Left renal pelvis (tissue), 4 donors: ENCODE results near the gene BUD31. TPM values are rescaled to one million over a fixed set of nuclear protein-coding genes. Genes with fewer than 3 reads are reported as not detected.
"Not testable (repeated sequence)": the region's sequence is repeated elsewhere in the genome, so short reads cannot be mapped to it uniquely, and the experiment has no call there.

Experiments used
- DNase-seq, 4 donors: peaks; one replicate each; pipeline ENCODE4 v3.0.0-alpha.2; 2013; ENCODE audit warnings: low read depth in 4 of 4, low spot score in 3 of 4
- polyA plus RNA-seq, 4 donors: library from polyadenylated mRNA; unstranded; fragments of 120-200 nt; gene quantifications; one replicate each; pipeline ENCODE4 v1.2.1, GENCODE V29; 2013; ENCODE audit not compliant: insufficient read length in 4 of 4

The BUD31 gene
- polyA plus RNA-seq, 4 donors, result 94.8 to 124 (median 108) TPM

DNA sequence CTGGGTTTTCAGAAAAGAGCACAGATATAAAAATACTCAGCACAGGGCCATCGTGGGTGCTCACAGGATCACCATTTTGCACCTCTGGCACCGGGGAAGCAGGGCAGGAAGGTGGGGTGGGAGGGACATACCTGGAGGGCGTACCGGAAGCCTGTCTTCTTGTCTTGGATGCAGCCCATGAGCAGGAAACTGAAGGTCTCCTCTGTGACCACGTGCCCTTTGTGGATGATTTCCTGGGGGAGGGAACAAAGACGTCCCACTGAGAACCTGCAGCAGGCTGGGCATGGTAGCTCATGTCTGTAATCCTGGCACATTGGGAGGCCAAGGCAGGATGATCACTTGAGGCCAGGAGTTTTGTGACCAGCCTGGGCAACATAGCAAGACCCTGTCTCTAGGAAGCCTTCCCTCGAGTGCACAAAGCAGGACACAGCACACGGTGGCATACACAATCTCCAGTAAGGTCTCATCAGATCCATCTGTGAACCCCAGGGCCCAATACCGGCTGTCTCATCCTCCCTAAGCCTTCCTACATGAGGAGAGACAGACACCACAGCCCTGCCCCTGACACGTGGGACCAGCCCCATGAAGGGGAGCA is 20.3 kb downstream of the BUD31 start:
- no peak for DNase-seq

DNA sequence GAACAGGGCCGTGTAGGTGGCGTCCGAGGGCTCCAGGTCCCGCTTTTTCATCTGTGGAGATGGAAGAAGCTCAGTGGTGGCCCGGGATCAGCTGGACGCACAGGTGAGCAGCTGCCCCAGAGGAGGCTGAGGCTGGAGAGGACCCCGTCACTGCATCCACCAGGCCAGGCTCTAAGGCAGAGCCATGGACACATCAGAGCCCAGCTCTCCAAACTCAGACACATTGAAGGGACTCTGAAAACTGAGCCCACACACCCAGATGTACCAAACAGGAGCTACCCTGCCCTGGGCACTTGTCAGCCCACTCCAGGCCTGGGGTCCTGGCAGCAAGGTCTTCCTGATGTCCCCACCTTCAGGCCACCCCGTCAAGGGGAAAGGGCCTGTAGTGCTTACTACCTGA is 21.0 kb downstream of the BUD31 start:
- no peak for DNase-seq

DNA sequence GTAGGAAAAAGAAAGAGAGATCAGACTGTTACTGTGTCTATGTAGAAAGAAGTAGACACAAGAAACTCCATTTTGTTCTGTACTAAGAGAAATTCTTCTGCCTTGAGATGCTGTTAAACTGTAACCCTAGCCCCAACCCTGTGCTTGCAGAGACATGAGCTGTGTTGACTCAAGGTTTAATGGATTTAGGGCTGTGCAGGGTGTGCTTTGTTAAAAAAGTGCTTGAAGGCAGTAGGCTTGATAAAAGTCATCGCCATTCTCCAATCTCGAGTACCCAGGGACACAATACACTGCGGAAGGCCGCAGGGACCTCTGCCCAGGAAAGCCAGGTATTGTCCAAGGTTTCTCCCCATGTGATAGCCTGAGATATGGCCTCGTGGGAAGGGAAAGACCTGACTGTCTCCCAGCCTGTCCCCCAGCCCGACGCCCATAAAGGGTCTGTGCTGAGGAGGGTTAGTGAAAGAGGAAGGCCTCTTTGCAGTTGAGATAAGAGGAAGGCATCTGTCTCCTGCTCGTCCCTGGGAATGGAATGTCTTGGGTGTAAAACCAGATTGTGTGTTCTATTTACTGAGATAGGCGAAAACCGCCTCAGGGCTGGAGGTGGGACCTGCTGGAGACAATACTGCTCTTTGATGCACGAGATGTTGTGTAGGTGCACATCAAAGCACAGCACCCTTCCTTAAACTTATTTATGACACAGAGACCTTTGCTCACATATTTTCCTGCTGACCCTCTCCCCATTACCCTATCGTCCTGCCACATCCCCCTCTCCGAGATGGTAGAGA is 23.2 kb downstream of the BUD31 start:
- DNase-seq, result not testable (repeated sequence)

DNA sequence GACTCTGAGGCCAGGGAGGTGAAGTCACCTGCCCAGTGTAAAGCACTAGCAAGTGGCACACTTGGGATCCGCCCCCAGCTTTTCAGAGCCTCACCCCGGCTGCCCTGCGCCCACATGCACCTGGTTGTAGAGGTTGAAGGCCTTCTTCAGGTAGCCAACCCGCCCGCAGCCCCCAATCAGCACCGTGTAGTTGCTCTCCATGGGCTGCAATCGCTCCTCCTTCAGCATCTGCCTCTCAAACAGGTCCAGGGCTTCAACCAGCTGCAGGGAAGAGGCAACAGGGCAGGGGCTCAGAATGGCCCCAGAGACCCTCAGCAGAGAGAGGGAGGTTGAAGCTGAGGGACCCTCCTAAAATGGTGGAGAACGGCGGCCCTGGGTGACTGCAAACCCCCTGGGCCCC is 24.4 kb downstream of the BUD31 start:
- no peak for DNase-seq

DNA sequence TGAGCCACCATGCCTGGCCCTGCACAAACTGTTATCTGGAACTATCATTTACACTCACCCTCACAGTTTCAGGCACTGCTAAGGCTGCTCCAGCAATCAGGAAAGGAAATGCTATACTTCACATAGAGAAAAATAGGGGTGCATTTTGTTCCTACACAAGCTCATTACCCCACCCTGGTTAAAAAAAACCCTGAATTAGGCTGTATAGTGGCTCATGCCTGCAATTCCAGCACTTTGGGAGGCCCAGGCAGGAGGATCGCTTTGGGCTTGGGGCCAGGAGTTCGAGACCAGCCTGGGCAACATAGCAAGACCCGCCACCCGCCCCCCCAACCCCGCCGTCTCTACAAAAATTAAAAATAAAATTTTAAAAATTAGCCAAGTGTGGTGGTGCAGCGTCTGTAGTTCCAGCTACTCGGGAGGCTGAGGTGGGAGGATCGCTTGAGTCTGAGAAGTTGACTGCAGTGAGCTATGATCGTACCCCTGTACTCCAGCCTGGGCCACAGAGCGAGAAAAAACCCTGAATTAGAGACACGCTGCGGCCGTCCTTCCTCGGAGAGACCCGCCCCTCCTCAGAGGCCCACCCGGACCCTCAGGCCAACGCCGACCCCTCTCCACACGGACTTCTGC is 29.3 kb downstream of the BUD31 start:
- DNase-seq, result no peak

DNA sequence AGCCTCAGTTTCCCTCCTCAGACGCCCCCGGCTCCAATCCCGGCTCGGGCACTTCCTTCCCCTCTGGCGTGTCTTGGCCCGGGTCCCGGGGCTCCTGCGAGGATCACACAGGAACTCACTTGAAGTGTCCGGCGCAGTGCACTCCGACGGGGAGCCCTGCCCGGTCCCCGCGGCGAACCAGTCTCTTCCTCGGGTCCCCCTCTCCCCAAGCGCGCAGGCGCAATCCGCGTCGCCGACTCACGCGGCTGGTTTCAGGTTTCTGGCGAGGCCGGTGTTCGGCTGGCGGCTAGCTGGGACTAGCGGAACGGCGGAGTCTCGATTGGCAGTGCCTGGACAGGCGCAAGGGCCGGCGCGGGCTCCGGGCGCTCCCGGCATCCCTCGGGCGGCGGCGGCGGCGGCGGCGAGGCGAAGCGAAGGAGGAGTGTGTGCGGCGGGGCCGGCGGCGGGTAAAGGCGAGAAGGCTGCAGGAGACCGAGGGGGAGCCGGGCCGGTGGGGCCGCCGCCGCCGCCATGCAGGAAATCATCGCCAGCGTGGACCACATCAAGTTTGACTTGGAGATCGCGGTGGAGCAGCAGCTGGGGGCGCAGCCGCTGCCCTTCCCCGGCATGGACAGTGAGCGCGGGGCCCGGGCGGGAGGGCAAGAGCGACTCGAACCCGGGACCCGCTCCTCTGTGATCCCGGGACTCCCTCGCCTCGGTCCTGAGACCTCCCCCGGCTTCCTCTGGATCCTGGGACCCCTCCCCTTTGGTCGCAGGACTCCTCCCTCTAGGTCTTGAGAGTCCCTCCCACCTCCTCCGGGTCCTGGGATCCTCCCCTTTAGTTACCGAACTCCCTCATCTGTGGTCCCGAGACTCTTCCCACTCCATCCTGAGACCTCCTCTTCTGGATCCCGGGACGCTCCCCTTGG is 30.1 kb downstream of the BUD31 start, which contains the start of the genes CPSF4 and PTCD1:
CPSF4 (plus strand) TSS at position 371 of the 908 bp plus-strand sequence; CDS start at position 511, 140 bp downstream.
PTCD1 (minus strand) TSS at position 226 of the 908 bp plus-strand sequence. CDS start 3,556 bp downstream, outside the sequence.
- DNase-seq, result peak; percentile 80 to 91 (median 85)

DNA sequence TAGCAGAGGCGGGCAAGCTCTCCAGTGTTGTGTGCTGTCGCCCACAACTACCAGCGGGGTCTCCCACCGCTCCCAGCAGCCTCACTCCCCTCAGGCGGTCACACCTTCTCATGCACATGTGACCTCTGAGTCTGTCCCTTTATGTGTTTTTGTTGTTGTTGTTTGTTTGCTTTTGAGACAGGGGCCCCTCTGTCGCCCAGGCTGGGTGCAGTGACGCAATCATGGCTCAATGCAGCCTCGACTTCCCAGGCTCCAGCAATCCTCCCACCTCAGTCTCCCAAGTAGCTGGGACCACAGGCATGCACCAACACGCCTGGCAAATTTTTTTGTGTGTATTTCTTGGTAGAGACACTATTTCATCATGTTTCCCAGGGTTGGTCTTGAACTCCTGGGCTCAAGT is 31.4 kb downstream of the BUD31 start:
- no peak for DNase-seq

DNA sequence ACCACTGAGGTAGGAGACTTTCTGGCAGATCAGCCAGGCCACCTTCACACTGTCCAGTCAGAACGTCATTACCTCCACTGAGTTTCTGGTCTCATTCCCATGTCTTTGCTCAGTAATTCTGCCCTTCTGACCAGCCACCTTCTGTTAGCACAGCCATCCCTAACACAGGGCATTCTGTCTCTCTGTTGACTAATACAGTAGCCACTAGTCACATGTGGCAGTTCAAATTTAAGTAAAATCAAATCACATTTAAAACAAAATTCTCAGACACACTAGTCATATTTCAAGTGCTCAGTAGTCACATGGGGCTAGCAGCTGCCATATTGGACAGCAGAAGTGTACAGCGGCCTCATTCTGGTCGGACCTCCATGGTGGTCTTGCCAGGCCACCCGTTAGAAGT is 37.3 kb downstream of the BUD31 start:
- DNase-seq, result no peak

DNA sequence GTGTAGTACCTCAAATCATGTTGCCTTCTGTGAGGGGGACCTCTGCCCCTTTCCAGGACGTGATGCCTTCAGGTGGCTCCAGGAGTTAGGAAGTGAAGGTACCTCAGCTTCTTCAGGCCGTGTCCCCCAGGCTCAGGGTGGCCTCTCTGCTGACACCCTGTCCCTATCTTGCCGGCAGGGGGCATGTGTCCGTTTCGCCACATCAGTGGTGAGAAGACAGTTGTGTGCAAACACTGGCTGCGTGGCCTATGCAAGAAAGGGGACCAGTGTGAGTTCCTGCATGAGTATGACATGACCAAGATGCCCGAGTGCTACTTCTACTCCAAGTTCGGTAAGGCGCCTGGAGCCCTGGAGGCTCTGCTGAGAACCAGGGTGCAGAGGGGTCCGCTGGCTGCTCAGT is 39.2 kb downstream of the BUD31 start:
- DNase-seq, result no peak

DNA sequence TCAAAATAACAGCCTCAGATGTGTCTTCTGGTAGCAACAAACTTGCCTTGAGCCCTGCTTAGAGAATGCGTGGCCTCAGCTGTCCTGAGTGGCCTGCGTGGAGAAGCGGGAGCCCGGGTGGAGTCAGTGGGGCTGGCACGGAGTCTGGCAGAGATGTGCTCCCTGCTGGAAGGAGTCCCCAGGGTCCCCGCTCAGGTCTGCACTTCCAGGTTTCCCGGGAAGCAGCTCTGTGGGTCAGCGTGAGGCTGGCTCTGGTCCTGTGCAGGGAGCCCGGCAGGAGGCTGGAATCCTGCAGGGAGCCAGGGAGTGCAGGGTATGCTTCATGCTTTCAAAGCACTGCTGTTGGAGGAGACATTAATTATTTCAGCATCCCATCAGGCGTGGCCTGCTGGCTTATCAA is 40.1 kb downstream of the BUD31 start:
- DNase-seq, result no peak

DNA sequence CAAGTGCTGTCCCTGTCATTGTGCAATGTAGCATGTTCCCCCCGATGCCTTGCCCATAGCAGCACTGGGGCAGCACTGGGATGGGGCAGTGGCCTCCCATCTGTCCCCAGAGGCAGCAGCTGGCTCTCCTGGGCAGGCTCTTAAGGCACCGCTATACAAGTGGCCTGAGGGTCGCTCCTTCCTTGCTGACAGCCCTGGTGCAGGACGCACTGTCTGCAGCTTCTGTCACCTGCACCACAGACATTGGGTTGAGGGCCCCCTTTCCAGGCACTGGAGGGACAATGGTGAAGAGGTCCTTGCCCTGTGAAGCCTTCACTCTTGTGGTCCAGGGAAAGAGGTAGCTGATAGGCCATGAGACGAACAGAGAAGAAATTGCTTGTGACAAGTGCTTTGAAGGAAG is 40.6 kb downstream of the BUD31 start:
- no peak for DNase-seq

DNA sequence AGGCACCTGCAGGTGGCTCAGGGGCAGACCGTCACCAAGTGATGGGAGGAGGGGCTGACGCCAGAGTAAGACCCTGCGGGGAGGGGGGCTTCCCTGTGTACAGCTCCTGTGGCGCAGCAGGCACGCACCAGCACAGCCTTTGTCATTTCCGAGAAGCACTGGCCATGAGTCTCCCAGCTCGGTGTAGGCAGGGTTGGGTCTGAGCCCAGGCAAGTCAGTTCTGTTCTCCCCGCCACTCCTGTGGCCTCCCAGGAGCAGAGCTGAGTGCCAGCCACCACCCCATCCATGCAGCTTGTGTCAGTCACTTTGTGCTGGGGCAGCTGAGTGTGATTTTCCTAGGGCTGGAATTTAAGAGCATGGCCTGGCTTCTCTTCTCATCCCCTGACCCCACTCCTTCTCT is 43.2 kb downstream of the BUD31 start:
- no peak for DNase-seq

DNA sequence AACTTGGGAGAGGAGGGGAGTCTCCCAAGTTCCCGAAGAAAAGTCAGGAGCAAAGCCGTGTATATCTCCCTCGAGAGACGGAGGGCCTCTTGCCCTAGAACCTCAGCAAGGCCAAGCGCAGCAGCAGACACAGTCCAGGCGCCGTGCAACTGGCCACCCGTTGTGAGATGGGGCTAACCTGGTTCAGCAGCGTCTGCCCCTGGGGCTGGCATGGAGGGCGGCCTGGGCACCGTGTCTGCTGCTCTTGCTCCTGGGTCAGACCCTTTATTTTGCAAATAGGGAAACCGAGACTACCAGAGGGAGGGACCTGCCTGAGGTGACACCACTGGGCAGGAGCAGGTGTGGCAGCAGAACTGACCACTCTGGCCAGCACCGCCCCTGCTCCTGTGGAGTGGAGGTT is 43.8 kb downstream of the BUD31 start:
- no peak for DNase-seq

DNA sequence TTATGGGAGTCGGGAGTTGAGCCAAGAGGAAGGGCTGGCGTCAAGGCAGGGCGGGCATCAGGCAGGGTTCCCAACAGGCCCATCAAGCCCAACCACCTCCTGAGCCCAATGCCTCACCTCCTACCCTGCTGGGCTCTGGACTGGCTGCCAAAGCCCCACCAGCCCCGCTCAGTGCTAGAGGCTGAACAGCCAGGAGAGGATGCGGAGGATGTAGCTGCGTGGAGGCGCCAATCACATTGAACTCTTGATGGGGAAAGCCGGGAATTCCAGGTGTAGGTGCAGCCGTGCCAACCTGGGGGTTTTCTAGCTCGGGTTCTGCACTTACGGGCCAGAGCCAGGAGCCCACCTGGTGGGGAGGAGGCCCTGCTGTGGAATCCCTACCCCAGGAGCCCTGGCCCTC is 44.3 kb downstream of the BUD31 start:
- DNase-seq, result no peak

DNA sequence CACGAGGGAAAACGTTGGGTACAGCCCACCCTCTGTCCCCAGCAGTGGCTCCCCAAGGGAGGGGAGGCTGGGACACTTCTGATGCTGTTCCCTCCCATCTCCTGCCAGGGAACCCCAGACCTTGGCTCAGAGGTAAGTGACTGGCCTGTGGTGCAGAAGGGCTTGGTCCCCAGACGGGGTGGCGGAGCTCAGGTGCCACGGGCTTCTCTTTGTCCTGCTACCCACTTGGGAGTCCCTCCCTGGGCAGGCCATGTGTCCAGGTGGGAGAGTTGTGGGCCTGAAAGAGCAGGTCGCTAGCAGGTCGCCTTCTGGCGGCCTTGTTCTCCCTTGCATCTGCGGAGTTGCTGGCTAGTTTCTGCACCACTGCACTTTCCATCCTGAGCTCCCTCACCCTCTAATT is 47.1 kb downstream of the BUD31 start:
- no peak for DNase-seq

DNA sequence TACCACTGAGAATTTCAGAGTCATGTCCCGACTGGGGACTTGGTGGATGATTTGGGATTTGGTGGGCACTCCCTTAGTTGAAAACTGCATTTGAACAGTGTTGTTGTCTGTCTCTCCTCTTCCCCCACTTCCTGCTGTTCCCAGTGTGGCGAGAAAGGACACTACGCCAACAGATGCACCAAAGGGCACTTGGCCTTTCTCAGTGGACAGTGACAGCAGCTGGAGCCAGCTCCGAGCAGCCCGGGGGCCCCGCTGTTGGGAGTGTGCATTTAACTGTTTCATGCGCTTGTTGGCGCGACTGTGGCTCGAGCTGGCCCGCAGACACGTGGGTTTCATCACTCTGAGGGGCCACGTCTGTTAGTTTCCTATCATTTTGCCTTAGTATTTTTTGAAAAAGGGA is 47.5 kb downstream of the BUD31 start:
- no peak for DNase-seq

DNA sequence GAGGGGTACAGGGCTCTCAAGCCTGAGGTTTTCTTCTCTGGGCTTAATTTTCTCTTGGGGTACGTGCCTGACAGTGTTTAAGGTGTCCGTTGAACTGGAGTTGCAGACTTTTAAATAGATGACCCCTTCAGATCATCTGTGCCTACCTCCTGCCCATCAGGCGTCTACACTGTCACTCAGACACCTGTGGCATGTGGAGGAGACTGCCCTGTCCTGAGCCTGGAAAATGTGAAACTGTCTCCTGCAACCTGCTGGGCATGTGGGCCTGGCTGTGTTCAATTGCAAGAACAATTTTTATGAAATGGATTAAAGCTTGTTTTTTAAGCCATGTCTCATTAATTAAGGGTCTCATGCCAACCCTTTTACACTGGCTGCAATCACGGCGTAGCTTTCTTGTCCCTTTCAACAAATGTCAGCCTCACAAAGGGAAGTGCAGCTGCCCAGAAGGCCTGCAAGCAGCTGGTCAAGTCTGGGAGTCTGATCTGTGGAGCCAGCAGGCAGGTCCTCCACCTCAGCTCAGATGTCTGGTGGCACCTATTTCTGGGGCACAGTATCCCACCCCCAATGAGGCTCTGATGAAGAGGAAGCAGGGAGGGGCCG is 48.4 kb downstream of the BUD31 start:
- DNase-seq, result no peak

DNA sequence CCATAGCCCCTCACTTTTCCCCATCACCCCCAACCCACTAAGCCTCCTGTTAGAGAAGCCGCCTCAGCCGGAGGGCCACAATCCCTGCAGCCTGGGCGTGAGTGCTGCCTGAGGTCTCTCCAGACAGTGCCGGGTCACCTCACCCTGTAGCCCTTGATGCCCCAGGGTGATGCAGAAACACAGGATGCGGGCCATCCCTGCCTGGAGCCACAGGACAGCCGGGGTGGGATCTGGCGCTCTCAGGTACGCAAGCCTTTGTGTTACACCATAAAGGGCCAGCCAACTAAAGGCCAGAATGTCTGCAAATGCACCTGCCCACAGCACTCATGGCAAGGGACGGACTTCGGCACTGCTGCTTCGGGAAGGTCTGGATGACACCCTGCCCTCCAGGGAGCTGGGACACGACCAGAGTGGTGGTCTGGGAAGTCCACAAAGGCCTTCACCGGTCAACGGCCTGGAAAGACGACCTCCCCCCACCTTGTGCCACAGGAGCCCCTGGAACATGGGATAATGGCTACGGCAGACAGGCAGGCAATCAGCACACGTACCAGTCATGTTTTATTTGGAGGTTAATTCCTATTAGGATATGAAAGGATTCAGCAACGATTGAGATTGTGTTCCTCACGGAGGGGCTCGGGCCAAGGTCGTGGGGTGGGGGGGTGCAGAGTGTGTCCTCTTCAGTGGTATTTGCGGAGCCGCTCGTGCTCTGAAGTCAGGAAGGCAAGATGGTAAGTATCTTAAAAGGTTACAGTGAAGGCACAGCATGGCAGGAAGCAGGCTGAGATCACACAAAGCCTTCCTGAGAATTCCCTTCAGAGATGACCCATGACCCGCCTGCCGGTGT is 49.1 kb downstream of the BUD31 start:
- DNase-seq, result no peak

DNA sequence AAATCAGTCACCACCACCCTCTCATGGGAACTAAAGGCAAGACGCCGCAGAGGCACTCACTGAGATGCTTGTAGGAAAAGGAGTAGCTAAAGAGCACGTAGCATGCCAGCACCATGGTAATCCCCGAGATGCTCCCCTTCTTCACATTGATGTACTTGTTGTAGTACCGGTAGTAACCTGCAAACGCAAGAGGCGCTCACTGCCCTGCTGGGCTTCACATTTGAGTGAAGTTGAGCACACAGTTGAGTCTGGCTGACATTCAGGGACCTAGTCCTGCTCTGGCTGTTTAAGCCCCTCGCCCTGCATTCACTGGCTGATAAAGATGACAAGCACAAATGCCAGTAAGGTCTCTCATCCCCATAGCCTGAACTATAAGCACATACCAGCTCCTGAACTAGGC is 50.3 kb downstream of the BUD31 start:
- no peak for DNase-seq
